ENCODE data around the gene PLXNB2.

Gene PLXNB2

DNA sequence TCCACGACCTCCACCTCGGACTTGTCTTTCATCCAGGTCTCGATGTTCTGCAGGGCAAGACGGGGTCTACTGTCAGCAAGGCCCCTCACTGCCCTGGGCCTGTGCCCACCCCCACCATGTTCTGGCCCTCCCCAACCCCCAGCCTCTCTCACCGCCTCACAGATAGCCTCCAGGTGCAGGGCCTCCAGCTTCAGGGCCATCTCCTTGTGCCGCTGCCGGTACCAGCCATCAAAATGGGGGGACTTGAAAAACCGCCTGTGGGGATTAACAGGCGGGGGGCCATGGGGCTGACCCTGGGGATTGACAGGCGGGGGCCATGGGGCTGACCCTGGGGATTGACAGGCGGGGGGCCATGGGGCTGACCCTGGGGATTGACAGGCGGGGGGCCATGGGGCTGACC, 4.9 kb upstream of the PLXNB2 start:
- no peak for DNase-seq (ENCODE audit: low spot score)

GRCh38 chr22:50311606-50312351, 4.3 kb upstream of the PLXNB2 start:
- no peak for DNase-seq (ENCODE audit: low spot score)

GRCh38 chr22:50310949-50311444, 3.6 kb upstream of the PLXNB2 start:
- no peak for DNase-seq (ENCODE audit: low spot score)

GRCh38 chr22:50310031-50310722, 2.7 kb upstream of the PLXNB2 start:
- DNase-seq (ENCODE audit: low spot score): no peak

DNA sequence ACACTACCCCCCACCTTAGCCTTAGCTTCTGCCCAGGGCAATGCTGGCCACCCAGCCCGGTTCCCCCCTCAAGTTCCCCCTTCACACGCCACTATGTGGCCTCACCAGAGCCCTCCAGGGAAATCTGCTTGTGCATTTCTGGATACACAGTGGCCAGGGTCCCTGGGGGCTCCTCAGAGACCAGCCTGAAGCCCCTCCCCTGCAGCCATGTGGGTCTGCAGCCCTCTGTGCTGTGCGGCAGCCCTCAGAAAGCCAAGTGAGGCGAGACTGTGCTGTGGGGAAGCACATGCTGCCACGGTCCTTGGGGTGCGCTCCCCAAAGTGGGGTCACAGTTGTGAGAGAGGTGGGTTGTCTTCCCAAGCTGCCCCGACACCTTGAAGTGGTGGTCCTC, 2.1 kb upstream of the PLXNB2 start:
- DNase-seq (ENCODE audit: low spot score): no peak

DNA sequence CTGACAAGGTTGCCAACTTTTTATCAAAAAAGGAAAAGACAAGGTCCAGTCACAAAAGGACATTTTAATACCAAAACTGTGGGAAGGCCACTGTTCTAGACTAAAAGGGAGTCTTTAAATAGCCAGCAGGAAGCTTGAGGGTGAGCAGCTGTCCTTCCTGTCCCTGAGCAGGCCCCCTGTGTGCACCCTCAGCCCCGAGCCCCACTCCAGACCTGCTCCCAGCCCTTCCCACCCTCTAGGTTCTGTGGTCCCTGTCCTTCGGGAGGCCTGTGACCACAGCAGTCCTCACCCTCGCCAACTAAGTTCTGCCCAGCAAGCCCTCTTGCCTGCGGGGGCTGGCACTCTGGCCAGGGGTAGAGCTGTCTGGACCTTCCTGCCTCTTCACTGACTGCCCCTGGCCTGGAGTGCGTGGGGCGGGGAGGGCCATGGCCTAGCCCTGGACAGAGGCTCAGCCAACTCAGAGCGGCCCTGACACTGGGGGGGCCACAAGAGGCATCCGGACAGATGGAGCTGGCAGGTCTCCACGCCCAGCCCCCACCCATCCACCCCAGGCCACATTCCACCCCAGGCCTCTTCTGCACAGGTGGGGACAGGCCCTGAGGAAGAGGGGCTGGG, 1.6 kb upstream of the PLXNB2 start:
- DNase-seq (ENCODE audit: low spot score): no peak

GRCh38 chr22:50308597-50308935, 1.1 kb upstream of the PLXNB2 start:
- peak; percentile 61 for DNase-seq (ENCODE audit: low spot score)

DNA sequence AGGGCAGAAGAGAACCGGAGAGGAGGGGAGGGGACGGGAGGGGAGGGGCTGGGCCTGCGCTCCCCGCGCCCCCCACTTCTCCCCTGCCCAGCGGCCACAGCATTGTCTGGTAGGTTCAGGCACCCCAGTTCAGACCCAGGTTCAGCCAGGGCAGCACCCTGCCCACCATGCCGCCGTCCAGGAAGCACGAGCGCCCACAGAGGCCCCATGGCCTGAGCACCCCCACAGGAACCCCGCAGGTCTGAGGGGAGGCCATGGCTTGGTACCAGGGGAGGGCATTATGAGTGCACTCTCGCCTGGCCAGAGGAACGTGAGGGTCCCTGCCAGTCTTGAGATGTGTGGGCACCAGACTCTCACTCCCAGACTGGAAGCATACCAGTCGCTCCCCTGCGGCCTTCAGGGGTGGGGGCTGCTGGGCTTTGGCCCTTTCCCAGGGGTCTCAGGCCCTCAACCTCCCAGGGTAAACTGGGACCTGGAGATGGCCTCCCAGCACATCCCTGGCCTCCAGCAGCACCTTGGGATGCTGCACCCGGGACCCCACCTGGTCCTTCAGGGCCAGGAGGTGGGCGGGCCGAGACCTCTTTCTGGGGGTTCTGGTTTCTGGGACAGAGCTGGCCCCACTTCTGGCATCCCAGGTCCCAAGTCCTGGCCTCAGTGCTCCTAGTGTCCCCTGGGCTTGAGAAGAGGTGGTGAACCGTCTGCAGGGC, 597 bp upstream of the PLXNB2 start:
- DNase-seq (ENCODE audit: low spot score): no peak

GRCh38 chr22:50305923-50306566, 1.4 kb downstream of the PLXNB2 start:
- peak; percentile 96 for DNase-seq (ENCODE audit: low spot score)

GRCh38 chr22:50305393-50305922, 2.0 kb downstream of the PLXNB2 start:
- no peak for DNase-seq (ENCODE audit: low spot score)

DNA sequence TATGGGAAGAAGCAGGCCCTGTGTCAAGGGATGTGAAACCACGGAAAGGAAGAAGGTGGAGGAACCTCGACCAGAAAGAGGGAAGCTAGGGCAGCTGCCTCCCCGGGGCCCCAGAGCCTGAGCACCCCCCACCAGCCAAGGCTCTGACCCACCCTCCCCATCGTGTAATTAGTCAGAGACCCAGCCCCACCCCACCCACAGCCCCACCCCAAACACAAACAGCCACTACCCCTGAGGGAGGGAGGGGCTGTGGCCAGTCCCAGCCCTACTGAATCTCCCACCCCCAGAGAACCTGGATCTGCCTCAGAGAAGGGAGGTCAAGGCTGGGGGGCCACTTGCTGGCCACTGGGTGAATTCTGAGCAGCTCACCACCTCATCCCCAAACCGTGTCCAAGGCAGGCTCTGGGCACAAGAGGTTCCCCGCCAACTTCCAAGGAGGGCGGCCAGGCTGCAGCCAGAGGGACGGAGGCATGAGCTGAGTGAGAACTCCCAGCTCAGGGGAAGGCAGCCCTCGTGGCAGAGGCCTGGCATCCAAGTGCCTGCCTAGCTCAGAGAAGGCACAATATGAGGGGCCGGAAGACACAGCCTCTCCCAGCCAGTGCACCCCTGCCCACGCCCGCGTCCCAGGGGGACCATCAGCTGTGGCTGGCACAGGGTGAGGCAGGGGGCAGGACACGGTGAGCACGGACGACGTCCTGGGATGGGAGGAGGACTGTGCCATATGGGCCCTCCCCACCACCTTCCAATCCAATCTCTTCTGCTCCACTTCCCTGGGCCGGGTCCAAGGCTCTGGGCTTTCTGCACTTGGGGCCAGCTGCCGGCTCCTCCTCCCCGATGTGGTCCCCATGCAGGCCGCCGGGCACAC, 2.7 kb downstream of the PLXNB2 start:
- no peak for DNase-seq (ENCODE audit: low spot score)

- no peak for DNase-seq (ENCODE audit: low spot score)
Observed at GRCh38 chr22:50303848-50304527, 3.5 kb downstream of the PLXNB2 start.

DNA sequence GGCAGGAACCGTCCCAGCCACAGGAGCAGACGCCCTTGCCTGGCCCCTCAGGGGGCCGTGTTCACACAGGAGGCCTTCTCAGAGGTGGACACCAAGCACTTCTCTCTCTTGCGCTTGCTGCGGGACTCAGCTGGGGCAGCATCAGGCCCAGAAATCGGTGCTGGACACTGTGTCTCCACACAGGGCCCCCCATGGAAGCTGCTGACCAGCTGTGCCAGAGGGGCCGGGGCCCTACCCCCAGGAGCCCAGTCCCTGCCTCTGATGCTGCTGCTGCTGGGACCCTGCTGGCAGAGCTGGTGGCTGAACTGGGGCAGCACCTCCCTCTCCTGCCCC, 4.0 kb downstream of the PLXNB2 start:
- no peak for DNase-seq (ENCODE audit: low spot score)

DNA sequence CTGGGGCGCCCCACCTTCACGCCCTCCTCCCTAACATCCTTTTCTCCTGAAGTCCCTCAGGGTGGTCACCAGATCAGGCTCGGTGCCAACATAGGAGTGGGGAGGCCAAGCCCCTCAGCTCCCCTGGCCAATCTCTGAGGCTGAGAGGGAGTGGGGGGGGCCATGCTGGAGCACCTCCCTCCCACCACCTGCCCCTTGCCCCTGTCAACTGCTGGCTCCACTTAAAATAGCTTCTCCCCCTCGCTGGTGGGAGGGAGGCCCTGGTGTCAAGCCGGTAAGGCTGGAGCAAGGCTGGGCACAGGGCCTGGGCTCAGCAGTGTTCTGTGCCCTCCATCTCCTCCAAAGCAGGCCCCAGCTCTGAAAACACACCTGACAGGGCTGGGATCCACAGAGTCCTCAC, 4.9 kb downstream of the PLXNB2 start:
- no peak for DNase-seq (ENCODE audit: low spot score)

GRCh38 chr22:50302041-50302541, 5.4 kb downstream of the PLXNB2 start:
- no peak for DNase-seq (ENCODE audit: low spot score)

GRCh38 chr22:50301581-50301991, 5.9 kb downstream of the PLXNB2 start:
- DNase-seq (ENCODE audit: low spot score): no peak

DNA sequence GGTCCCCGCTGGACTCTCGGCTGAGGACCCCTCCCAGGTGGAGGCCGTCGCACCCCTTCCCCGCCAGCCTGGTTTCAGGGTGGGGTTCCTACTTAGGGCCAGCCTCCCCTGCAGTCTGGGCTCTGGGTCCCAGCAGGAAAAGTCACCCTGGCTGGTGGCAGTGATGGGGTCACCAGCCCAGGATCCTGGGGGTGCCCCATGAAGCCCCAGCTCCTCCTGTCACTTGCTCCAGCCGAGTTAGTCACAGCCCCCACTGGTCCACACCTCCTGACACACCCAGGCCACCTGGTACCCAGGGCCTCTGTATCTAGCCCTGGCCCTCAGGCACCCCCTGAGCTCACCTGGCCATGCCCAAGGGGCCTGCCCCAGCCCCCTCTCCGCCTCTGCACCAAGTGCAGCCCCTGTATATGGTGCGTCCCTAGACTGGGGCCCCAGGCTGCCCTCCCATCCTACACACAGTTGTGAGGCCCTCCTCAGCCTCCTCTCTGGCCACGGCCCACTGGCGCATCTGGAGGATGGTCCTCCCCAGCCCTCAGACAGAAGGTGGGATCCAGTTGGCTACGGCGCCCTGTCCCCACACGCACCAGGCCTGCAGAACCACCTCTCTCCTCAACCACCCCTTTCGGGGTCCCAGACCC, 6.7 kb downstream of the PLXNB2 start:
- no peak for DNase-seq (ENCODE audit: low spot score)

GRCh38 chr22:50299785-50300619, 7.4 kb downstream of the PLXNB2 start:
- no peak for DNase-seq (ENCODE audit: low spot score)

Data from COLO829 (cell line).